Stimulated activated effector memory CD8-positive, alpha-beta T cell treated with anti-CD3 and anti-CD28 coated beads, Interleukin-12 subunit alpha, Interleukin-12 subunit beta, amount 100 ng/mL, for 72 hours (primary cell): Measurements from ENCODE around the gene PTPRN2.
"Not testable (repeated sequence)": the region's sequence is repeated elsewhere in the genome, so short reads cannot be mapped to it uniquely, and the experiment has no call there.

Experiments
- ATAC-seq: fragments of 150-1000 bp; cut with Tn5 transposase; 2 replicates; pipeline ENCODE4 v1.10.0; 2021
- DNase-seq, 2 donors: peaks; one replicate each; pipeline ENCODE4 v3.0.0; 2021 to 2022; ENCODE audit warnings: low spot score in 2 of 2
- H3K27ac Mint-ChIP-seq: one replicate; pipeline ENCODE4 v1.8.0; 2022; ENCODE audit warnings: mild to moderate bottlenecking, mixed read lengths
- H3K36me3 Mint-ChIP-seq: one replicate; pipeline ENCODE4 v1.8.0; 2022; ENCODE audit warnings: mild to moderate bottlenecking, mixed read lengths
- H3K4me1 Mint-ChIP-seq: one replicate; pipeline ENCODE4 v1.8.0; 2022; ENCODE audit warnings: mixed read lengths
- H3K4me3 Mint-ChIP-seq: one replicate; pipeline ENCODE4 v1.8.0; 2022; ENCODE audit warnings: mild to moderate bottlenecking, mixed read lengths
- H3K9me3 Mint-ChIP-seq: one replicate; pipeline ENCODE4 v1.8.0; 2022; ENCODE audit warnings: mixed read lengths

PTPRN2 gene

DNA sequence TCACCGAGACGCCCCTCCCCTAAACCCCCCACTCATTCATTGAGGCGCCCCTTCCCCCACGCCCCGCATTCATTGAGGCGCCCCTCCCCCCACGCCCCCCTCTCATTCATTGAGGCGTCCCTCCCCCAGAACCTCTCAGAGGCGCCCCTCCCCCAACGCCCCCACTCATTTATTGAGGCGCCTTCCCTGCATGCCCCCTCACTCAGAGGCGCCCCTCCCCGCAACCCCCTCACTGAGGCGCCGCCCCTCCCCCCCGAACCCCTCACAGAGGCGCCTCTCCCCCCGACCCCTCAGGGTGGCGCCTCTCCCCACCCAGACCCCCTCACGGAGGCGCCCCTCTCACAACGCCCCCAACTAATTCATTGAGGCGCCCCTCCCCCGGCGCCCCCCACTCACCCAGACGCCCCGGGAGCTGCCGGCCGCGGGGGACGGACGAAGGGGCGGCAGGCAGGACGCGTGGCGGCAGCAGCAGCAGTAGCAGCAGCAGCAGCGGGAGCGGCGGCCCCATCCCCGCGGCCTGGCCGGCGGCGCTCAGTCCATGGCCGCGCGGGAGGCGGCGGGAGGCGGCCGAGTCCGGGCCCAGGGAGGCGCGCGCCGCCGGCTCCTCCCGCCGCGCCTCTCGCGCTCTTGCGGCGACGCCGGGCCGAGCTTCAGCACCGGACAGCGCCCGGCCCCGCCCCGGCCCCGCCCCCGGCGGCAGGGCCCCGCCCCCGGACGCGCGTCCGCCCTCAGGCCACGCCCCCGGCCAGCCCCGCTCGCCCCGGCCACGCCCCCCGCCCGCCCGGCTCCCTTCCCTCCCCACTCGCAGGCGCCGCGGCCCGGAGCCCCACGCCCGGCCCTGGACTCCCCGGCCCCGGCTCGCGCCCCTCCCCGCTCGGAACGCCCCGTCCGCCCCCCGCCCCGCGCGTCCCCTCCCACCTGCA lies at the start of gene PTPRN2:
PTPRN2 (minus strand) TSS at position 662 of the 923 bp plus-strand sequence.
- H3K27ac Mint-ChIP-seq = no peak within 1 kb of the TSS
- H3K4me3 Mint-ChIP-seq = peak within 1 kb of the TSS; percentile 60

DNA sequence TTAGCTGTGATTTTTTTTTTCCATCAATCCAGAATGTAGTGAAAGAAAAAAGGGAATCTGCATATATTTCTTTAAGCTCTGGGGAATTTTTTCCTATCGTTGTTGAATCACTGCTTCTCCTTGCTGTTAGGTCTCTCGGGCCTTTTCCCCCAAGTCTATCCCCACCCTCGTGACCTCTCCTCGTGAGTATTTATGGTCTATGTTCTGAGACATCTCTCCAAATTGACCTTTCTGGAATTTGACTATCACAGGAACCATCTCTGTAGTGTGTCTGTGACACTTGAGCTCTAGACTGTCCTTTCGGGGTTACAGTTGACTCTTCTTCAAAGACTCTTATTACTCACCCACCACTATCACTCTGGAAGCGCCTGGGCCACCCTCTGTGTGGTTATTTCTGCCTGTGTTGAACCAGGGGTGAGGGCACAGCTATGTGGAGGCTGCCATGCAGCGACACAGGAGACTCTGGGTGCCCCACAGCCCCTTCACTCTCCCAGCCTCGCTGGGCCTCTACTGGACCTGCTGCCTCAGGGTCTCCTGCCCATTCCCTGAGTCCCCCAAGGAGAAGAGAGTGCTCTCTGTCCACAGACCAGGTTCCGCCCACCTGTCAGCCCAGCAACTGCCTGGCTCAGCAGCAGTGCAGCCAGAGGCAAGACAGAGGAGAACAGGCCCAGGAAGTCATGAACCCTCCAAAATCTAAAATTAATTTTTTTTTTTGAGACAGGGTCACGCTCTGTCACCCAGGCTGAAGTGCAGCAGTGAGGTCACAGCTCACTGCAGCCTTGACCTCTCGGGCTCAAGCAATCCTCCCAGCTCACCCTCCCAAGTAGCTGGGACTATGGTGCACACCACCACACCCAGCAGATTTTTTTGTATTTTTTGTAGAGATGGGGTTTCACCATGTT lies 45.7 kb upstream of the PTPRN2 start:
- no peak overlapping the region for H3K4me3 Mint-ChIP-seq
- DNase-seq (no peak), ATAC-seq (peak; percentile 83)
- H3K27ac Mint-ChIP-seq = peak overlapping the region; percentile 12
- peaks cover 57% of the 10 kb centered on the region for H3K36me3 Mint-ChIP-seq
- H3K9me3 Mint-ChIP-seq = no peaks in the 10 kb centered on the region
- peaks cover 7% of the 10 kb centered on the region for H3K4me1 Mint-ChIP-seq

More for the DNA sequence above, at the start of gene PTPRN2:
- Mint-ChIP-seq H3K36me3 (peaks cover 5% of the 10 kb centered on the region), H3K4me1 (peaks cover 10% of the 10 kb centered on the region), H3K9me3 (no peaks in the 10 kb centered on the region)
- peak; percentile 78 for ATAC-seq
- peak; percentile 52 to 57 for DNase-seq

DNA sequence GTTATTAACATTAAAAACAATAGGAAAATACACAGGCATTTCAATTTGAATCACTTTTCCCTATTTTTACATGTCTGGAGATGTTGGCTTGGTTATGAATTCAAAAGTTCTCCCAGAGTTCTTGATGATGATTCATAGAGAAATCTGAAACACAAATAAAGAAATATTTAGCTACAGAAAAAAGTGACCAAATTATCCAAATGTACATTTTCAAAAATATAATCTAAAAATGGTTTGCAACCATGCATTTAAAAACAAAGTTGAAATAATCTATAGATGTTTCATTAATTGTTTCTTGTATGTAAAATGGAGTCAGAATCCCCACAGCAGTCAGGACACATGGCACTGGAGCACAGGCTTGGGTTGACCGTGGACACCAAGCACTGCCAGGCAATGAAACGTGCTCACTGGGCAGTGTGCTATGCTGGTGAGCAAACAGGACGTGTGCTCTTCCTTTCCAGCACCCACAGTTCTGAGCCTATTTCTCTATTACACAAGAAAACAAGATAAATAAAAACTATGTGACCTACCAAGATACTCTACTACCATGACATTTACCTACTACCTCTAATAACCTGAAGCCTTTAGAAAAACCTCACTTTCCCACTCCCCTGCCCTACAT lies 44.1 kb upstream of the PTPRN2 start:
- DNase-seq (no peak), ATAC-seq (no peak)
- Mint-ChIP-seq H3K4me1 (peaks cover 7% of the 10 kb centered on the region), H3K9me3 (no peaks in the 10 kb centered on the region), H3K36me3 (peaks cover 54% of the 10 kb centered on the region), H3K4me3 (no peak overlapping the region), H3K27ac (peak overlapping the region; percentile 8)

- H3K9me3 Mint-ChIP-seq, H3K4me3 Mint-ChIP-seq, H3K4me1 Mint-ChIP-seq, H3K27ac Mint-ChIP-seq, ATAC-seq: not testable (repeated sequence)
- peak in 1 of 2 donors; percentile 36 for DNase-seq
- H3K36me3 Mint-ChIP-seq = peaks cover 57% of the 10 kb centered on the region
These were observed 38.7 kb upstream of the PTPRN2 start for GRCh38 chr7:158626289-158626688.

DNA sequence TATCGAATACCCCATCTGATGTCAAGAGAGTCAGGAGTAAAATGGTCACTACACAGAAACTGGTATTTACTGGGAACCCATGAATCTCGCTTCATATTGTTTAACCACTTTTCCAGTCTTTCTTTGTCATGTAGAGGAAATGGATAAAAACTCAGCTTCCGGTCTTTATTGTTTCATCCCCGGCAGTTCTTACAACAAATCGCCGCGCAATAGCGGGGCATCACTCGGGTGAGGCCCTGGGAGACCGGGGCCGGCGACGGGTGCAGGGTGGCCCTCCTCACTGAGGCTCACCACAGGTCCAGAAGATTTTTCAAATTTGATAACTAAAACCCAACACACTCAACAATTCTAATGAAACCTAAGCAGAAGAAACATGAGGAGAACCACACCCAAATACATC lies 35.6 kb upstream of the PTPRN2 start:
- ATAC-seq = no peak
- H3K36me3 Mint-ChIP-seq = peaks cover 36% of the 10 kb centered on the region
- no peak overlapping the region for H3K4me3 Mint-ChIP-seq
- H3K4me1 Mint-ChIP-seq = no peaks in the 10 kb centered on the region
- no peaks in the 10 kb centered on the region for H3K9me3 Mint-ChIP-seq
- no peak overlapping the region for H3K27ac Mint-ChIP-seq
- DNase-seq = no peak

DNA sequence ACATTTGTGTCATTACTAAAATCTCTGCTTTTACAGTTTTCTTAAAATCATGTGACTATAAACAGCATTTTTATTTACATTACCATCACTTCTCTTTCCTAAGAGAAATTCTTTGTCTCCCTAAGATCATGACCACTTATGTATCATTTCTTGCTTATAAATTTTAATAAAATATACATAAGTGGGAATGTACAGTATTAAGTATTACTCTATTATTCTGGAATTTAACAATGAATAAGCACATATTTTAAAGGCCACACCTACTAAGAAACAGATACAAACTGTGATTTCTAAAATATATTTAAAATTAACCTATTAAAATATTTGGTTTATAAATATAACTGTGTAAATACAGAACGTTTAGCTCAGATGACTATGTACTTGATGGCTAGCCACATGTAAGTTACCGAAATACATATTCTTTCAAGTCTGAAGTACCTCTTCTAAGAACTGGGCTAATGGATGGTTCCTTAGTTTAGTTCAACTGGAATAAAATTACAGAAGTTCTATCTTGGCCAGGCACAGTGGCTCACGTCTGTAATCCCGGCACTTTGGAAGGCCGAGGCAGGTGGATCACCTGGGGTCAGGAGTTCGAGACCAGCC lies 33.3 kb upstream of the PTPRN2 start:
- no peaks in the 10 kb centered on the region for H3K9me3 Mint-ChIP-seq
- DNase-seq (no peak), ATAC-seq (no peak)
- H3K36me3 Mint-ChIP-seq = peaks cover 20% of the 10 kb centered on the region
- H3K27ac Mint-ChIP-seq = no peak overlapping the region
- H3K4me3 Mint-ChIP-seq = no peak overlapping the region
- no peaks in the 10 kb centered on the region for H3K4me1 Mint-ChIP-seq

DNA sequence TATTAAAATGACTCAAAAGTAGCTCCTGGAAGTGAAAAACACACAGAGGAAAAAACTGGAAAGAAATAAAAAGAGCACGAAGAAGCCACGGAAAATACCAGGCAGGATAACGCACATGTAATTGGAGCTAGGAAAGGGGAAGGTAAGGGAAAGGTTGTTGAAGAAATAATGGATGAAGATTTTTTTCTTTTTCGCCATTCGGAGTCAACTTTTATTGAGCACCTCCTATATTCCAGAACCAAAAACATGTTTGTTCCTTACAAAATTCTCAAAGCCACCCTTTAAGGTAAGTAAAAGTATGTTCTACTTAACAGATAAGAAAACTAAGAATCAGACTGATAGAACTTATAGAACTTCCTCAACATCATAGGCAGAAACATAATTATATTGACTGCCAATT lies 32.8 kb upstream of the PTPRN2 start:
- DNase-seq (no peak), ATAC-seq (no peak)
- peaks cover 20% of the 10 kb centered on the region for H3K36me3 Mint-ChIP-seq
- no peak overlapping the region for H3K4me3 Mint-ChIP-seq
- H3K4me1 Mint-ChIP-seq = no peaks in the 10 kb centered on the region
- H3K9me3 Mint-ChIP-seq = no peaks in the 10 kb centered on the region
- H3K27ac Mint-ChIP-seq = no peak overlapping the region

- Mint-ChIP-seq H3K4me3 (no peak overlapping the region), H3K27ac (no peak overlapping the region), H3K9me3 (no peaks in the 10 kb centered on the region), H3K36me3 (peaks cover 9% of the 10 kb centered on the region), H3K4me1 (no peaks in the 10 kb centered on the region)
- DNase-seq (no peak), ATAC-seq (no peak)
These were observed 31.1 kb upstream of the PTPRN2 start for GRCh38 chr7:158618745-158619140.

DNA sequence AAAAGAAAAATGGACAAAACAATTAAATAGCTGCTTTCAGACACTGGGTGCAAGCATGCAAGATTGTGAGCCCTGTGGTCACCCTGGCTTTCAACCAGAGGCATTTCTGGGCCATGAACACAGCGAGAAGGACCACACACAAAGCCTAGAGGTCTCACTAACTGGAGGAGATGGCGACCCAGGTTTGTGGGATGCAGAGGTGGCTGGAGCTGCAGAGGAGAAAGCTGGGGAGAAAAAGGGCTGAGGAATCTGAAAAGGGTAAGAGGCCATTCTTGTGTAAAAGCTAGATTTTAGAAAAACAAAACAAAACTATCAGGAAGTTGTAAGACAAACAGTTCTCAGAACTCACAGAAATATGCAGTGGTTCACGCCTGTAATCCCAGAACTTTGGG lies 30.1 kb upstream of the PTPRN2 start:
- H3K4me1 Mint-ChIP-seq = no peaks in the 10 kb centered on the region
- H3K36me3 Mint-ChIP-seq = no peaks in the 10 kb centered on the region
- no peak overlapping the region for H3K4me3 Mint-ChIP-seq
- no peaks in the 10 kb centered on the region for H3K9me3 Mint-ChIP-seq
- no peak overlapping the region for H3K27ac Mint-ChIP-seq
- no peak for DNase-seq
- ATAC-seq = no peak

DNA sequence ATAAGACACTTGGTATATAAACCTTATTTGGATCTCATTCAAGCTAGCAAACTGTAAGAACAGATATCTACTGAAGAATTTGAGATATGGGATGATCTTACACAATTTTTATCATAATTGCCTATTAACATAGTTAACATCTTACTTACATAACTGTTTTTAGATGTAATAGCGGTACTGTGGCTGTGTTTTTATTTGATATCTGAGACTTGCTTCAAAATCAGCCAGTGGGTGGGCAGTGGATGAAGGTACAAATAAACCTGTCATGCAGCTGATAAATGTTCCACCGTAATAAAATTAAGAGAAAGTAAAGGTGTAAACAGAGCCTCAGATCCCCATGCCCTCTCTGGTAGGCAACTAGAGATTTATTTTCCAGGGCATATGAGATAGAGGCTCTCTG lies 28.4 kb upstream of the PTPRN2 start:
- H3K27ac Mint-ChIP-seq = no peak overlapping the region
- peaks cover 7% of the 10 kb centered on the region for H3K4me1 Mint-ChIP-seq
- no peak overlapping the region for H3K4me3 Mint-ChIP-seq
- ATAC-seq (no peak), DNase-seq (no peak)
- no peaks in the 10 kb centered on the region for H3K9me3 Mint-ChIP-seq
- peaks cover 5% of the 10 kb centered on the region for H3K36me3 Mint-ChIP-seq

DNA sequence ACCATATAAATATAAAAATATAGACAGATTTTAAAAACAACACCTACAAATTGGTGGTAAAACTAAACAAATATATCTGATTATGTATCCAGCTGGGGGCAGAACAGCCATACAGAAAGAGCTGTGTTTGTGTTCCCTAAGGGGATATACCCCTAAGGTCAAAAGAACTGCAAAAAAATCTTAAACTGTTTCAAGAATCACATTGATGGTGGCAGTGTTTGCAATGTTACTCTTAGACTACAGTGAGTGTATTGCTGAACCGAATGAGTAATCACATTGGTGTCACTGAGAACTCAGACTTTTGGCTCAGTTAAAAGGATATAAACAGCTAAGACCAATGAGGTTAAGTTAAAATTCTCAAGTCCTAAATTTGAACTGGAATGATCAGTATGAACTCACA lies 27.1 kb upstream of the PTPRN2 start:
- H3K4me3 Mint-ChIP-seq = no peak overlapping the region
- peaks cover 7% of the 10 kb centered on the region for H3K4me1 Mint-ChIP-seq
- H3K27ac Mint-ChIP-seq = no peak overlapping the region
- no peak for DNase-seq
- peak; percentile 36 for ATAC-seq
- peaks cover 5% of the 10 kb centered on the region for H3K36me3 Mint-ChIP-seq
- no peaks in the 10 kb centered on the region for H3K9me3 Mint-ChIP-seq

GRCh38 chr7:158613481-158613880 lies 25.9 kb upstream of the PTPRN2 start:
- ATAC-seq = peak; percentile 51
- no peak overlapping the region for H3K4me3 Mint-ChIP-seq
- no peak for DNase-seq
- H3K27ac Mint-ChIP-seq = no peak overlapping the region
- peaks cover 7% of the 10 kb centered on the region for H3K4me1 Mint-ChIP-seq
- peaks cover 5% of the 10 kb centered on the region for H3K36me3 Mint-ChIP-seq
- no peaks in the 10 kb centered on the region for H3K9me3 Mint-ChIP-seq

DNA sequence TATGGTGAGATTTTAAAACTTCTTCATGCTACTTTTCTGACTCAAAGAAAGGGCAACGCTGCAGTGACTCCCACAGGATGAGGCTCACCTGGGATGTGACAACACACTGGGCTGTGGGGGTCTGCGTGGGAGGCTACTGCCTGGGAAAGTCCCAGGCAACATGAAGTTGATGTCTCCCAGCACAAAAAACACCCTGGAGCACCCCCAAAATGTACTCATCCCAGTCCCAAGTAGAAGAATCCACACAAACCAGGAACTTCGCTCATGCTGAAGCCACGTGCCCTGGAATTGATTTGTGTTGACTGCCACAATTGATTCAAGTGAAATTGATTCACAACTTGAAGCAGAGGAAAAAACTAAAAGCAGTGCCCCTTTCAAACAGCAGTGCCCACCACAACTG lies 24.9 kb upstream of the PTPRN2 start:
- ATAC-seq (no peak), DNase-seq (no peak)
- no peaks in the 10 kb centered on the region for H3K9me3 Mint-ChIP-seq
- H3K27ac Mint-ChIP-seq = no peak overlapping the region
- H3K36me3 Mint-ChIP-seq = peaks cover 5% of the 10 kb centered on the region
- H3K4me3 Mint-ChIP-seq = no peak overlapping the region
- H3K4me1 Mint-ChIP-seq = peaks cover 7% of the 10 kb centered on the region

- Mint-ChIP-seq H3K4me3 (no peak overlapping the region), H3K4me1 (peaks cover 7% of the 10 kb centered on the region), H3K36me3 (peaks cover 5% of the 10 kb centered on the region), H3K27ac (no peak overlapping the region), H3K9me3 (no peaks in the 10 kb centered on the region)
- ATAC-seq (no peak), DNase-seq (no peak)
These were observed 23.9 kb upstream of the PTPRN2 start for GRCh38 chr7:158611541-158611940.
